Lung microvascular endothelial cell (primary cell): Measurements from ENCODE around the gene SERINC4. TPM values are rescaled to one million over a fixed set of nuclear protein-coding genes. Genes with fewer than 3 reads are reported as not detected.
"Not testable (repeated sequence)": the region's sequence is repeated elsewhere in the genome, so short reads cannot be mapped to it uniquely, and the experiment has no call there.

ENCODE experiments used
- DNase-seq, 2 donors: peaks; one replicate each; pipeline versions ENCODE4 v3.0.0 to v3.0.0-alpha.2; 2010; ENCODE audit warnings: low read depth in 2 of 2
- total RNA-seq: library from RNA; depleted of rRNA; stranded (reverse); fragments of >200 nt; gene quantifications from 2 replicates; pipeline ENCODE4 v1.2.1, GENCODE V29; 2014

Gene SERINC4
- not detected in 2 replicates for total RNA-seq

DNA sequence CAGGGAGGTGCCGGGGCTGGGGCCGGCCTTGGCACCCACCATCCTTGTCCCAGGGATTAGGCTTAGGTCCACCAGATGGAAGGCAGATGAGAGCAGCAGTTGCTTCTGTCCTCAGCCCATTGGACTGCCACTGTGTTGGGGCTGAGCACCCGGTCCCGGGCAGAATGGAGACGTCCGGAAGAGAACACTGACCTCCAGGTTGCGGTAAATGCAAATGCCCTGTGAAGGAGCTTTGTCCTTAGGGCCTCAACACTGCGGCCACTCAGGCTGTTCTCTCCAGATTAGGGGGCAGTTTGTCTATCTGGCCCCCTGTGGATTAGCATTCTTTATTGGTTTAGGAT, at the start of gene SERINC4:
TSS of gene SERINC4 (minus strand) at position 276 of the 341 bp plus-strand sequence. CDS start at position 42, 234 bp downstream.
- no peak for DNase-seq

GRCh38 chr15:43845421-43845820, 45.4 kb upstream of the SERINC4 start:
- DNase-seq = no peak

GRCh38 chr15:43832485-43832884, 32.5 kb upstream of the SERINC4 start:
- not testable (repeated sequence) for DNase-seq

DNA sequence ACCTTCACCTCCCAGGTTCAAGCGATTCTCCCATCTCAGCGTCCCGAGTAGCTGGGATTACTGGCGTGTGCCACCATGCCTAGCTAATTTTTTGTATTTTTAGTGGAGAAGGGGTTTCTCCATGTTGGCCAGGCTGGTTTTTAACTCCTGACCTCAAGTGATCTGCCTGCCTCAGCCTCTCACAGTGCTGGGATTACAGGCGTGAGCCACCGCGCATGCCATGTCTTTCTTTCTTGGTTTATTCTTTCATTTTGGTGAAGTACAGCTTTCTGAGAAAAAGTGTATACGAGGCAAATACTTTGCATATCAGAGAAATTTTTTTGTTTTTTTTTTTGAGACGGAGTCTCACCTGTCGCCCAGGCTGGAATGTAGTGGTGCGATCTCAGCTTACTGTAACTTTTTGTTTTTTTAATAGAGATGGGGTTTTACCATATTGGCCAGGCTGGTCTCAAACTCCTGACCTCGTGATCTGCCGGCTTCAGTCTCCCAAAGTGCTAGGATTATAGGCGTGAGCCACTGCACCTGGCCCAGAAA, 31.6 kb upstream of the SERINC4 start:
- not testable (repeated sequence) for DNase-seq

DNA sequence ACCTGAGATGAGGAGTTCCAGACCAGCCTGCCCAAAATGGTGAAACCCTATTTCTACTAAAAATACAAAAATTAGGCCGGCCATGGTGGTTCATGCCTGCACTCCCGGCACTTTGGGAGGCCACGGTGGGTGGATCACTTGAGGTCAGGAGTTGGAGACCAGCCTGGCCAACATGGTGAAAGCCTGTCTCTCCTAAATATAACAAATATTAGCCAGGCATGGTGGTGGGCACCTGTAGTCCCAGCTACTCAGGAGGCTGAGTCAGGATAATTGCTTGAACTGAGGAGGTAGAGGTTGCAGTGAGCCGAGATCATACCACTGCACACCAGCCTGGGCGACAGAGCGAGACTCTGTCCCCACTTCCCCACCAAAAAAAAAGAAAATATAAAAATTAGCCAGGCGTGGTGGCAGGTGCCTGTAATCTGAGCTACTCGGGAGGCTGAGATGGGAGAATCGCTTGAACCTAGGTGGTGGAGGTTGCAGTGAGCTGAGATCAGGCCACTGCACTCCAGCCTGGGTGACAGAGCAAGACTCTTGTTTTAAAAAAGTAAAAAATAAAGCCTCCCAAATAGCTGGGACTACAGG, 30.8 kb upstream of the SERINC4 start:
- DNase-seq = not testable (repeated sequence)

DNA sequence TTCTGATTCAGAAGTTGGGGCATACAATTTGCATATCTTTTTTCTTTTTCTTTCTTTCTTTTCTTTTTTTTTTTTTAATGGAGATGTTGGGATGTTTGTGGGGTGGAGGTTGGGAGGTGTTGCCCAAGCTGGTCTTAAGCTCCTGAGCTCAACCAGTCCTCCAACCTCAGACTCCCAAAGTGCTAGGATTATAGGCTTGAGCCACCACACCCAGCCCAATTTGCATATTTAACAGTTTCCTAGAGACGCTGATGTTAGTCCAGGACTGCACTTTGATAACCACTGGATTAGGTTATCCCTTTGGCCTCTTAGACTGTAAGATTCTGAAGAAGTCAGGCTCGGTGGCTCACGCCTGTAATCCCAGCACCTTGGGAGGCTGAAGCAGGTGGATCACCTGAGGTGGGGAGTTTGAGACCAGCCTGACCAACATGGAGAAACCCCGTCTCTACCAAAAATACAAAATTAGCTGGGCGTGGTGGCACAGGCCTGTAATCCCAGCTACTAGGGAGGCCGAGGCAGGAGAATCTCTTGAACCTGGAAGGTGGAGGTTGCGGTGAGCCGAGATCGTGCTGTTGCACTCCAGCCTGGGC, 30.0 kb upstream of the SERINC4 start:
- not testable (repeated sequence) for DNase-seq

DNA sequence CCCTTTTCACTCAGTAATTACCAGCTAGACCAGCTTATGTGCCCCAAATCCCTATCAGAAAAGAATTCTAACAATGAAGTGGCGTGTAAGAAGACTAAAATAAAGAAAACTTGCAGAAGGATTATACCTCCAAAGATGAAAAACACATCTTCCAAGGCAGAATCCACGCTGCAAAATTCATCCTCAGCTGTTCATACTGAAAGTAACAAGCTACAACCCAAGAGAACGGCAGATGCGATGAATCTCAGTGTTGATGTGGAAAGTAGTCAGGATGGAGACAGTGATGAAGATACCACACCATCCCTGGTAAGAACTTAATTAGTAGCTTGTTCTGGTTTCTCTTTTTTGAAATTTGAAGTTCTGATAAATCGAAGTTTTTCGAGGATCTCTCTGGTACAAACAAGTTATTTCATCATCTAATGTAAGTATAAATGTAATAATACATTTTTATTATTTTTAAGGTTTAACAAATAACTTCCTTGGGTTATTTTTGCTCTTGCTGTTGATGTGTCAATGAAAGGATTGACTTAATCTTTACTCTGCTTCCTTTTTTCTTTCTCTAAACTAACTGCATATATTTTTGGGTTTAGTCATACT, 28.1 kb upstream of the SERINC4 start:
- peak in 1 of 2 donors; percentile 16 for DNase-seq

GRCh38 chr15:43826508-43827341, 26.7 kb upstream of the SERINC4 start, which contains the start of gene WDR76:
Gene WDR76 (plus strand): TSS chr15:43827002. CDS start chr15:43827033, 31 bp downstream.
- peak; percentile 37 to 87 for DNase-seq

- DNase-seq = no peak
Observed at GRCh38 chr15:43826029-43826507, 26.0 kb upstream of the SERINC4 start.

DNA sequence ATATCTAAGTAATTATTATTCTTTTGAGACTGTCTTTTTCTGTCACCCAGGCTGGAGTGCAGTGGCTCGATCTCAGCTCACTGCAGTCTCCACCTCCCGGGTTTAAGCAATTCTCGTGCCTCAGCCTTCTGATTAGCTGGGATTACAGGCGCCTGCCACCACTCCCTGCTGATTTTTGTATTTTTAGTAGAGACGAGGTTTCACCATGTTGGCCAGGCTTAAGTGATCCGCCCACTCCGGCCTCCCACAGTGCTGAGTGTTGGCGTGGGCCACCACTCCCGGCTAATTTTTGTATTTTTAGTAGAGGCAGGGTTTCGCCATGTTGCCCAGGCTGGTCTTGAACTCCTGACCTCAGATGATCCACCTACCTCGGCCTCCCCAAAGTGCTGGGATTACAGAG, 25.3 kb upstream of the SERINC4 start:
- not testable (repeated sequence) for DNase-seq

- peak; percentile 98 for DNase-seq
Observed at GRCh38 chr15:43824302-43825246, 24.6 kb upstream of the SERINC4 start, which contains the start of gene MFAP1. Gene MFAP1 (minus strand): TSS chr15:43824690. CDS start chr15:43824569, 121 bp downstream.

GRCh38 chr15:43821505-43821904, 21.5 kb upstream of the SERINC4 start:
- no peak for DNase-seq

DNA sequence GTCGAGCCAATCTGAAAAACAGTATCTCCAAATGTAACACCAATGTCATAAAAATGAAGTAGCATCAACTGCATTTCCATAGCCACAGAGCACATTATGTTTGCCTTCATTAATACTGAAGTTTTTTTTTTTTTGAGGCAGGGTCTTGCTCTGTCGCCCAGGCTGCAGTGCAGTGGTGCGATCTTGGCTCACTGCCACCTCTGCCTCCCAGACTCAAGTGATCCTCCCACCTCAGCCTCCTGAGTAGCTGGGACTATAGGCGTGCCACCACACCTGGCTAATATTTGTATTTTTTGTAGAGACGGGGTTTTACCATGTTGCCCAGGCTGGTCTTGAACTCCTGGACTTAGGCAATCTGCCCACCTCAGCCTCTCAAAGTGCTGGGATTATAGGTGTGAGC, 15.0 kb upstream of the SERINC4 start:
- DNase-seq = not testable (repeated sequence)

GRCh38 chr15:43808960-43809678, 9.1 kb upstream of the SERINC4 start:
- no peak for DNase-seq

DNA sequence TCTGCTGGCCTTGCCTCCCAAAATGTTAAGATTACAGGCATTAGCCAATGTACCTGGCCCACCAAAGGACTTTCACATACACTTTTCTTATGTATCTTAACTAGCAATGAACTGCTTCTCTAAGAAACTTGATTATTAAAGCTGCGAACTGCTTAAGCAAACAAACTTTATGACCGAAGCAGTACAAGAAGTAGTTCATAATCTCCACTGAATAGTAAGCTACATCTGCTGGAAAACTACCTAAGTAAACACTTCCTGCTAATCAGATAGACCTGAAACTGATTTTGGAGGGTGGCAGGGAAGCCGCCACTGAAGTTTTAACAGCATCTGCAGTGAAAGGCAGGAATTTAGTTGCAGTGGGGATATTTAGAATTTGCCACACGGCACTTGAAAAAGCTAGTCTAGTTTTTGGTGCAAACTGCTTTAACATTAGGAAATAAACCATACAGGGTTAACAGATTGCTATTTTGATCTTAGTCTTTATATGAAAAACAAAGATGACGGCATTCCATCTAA, 8.5 kb upstream of the SERINC4 start:
- no peak for DNase-seq

- DNase-seq = not testable (repeated sequence)
Observed at GRCh38 chr15:43802676-43803075, 2.7 kb upstream of the SERINC4 start.

- peak; percentile 88 to 91 for DNase-seq
Observed at GRCh38 chr15:43800286-43801141, 494 bp upstream of the SERINC4 start, which contains the start of gene HYPK. Gene HYPK (plus strand): TSS chr15:43800599. CDS start chr15:43800623, 24 bp downstream.

DNA sequence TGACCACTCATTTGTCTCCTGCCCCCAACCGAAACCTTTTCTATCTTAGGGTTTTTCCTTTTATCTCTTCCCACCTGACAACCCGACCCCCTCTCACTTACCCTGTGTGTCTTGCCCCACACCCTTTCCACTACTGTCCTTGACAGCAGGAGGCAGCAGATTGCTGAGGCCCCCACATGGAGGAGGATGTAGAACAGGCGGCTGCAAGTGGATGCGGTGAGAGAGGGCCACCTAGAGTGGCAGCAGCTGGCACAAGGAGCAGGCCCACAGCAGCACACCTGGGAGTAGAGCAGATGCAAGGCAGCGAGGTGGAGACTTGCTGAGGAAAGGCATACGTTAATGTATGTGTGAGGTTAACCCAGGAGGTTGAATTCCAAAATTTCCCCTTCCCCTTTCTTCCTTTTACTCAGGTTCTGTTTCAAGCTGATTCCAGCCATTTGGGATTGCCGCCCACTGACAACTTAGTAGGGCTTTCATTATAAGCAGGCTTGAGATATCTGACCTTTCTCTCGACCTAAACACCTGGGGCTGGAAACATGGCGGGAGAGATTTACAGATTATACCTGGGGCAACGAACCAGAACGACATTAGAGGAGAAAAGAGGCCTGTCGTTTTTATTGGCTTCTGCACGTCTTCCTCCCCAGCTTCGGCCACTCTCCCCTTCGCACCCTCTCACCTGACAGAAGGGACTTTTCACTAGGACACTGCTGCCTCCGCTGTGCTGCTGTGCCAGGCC, 643 bp downstream of the SERINC4 start:
- no peak for DNase-seq
